Coronary artery (tissue), 2 donors: ENCODE measurements around the gene ASCC3.

Experiments
- DNase-seq: peaks from one replicate; pipeline ENCODE4 v3.0.0-alpha.2; 2017; ENCODE audit warnings: low spot score
- H3K27ac ChIP-seq, 2 donors: fragments of 200-600 bp; sonication (generic); one replicate each; pipeline ENCODE4 v1.5.1; 2016 to 2019
- H3K4me3 ChIP-seq: fragments of 200-600 bp; sonication (generic); 2 replicates; pipeline ENCODE4 v1.5.1; 2016; ENCODE audit warnings: mild to moderate bottlenecking, moderate library complexity
- CTCF ChIP-seq: fragments of 200-600 bp; sonication (generic); IDR thresholded peaks from one replicate; pipeline ENCODE4 v1.5.1; 2019; ENCODE audit warnings: antibody characterized with exemption

Gene ASCC3

DNA sequence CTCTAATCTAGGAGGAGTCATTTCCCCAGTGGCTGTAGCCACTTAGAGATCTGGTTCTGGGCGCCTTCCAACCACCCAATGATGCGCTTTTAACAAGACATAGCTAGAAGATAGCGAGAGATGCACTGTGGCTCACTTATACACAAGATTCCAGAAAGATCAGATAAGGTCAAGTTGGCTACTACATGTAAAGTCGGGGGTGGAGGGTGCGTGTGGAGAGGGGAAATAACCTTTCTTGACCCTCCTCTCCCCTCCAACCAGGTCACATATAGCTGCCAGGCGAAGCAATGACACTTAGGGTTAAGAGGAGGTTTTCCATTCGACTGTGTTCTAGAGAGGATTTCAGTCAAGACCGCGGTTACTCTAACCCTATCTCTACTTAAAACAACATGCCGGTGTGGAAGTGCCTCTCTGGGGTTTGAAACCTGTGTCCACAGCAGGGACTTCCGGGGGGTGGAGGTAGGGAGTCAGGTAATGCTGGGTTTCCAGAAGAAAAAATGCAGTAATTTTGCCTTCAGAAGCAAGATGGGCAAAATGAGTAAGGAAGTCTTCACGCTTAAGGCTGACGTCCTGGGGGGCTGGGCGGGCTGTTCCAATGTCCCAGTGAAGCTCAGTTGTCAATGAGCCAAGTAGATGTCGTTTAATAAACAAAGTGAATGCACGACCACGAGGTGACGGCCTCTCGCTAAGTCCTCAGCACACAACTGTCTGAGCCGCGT, 414.6 kb downstream of the ASCC3 start:
- Histone ChIP-seq H3K4me3 (no peak overlapping the region), H3K27ac (no peak overlapping the region)
- TF ChIP-seq CTCF: no peak
- DNase-seq: no peak

DNA sequence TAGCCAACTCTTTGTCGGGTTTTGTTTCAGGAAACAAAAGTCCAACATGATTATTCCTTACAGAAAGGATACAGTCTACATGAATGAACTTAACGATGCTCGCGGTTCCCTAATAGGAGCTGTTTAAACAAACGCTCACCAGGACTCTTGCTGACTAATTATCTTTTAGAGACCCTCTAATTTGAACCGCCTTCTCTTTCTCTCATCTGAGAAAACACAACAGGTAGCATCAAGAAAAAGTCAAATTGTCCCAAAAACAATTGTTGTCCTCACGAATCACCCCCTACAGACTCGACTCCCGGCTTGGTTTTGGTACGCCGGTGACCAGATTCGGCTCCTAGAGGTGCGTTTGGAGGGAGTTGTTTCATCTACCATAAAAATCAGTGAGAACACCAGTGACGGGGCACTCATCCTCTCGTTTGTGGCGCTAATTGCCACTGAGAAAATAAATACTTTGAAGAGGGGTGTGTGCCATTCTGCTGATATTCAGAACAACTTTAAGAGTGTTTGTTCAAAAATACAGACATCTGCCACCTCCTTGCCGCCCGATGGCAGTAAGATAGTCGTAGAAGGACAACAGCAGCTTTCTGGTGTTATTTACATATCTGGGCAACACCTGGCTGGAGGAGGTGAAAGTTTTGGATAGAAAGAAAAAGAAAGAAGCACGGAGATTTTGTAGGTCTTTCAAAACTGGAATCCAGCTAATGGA, 415.3 kb downstream of the ASCC3 start:
- peak overlapping the region; percentile 60 for H3K4me3 ChIP-seq
- H3K27ac ChIP-seq: no peak overlapping the region
- no peak for DNase-seq
- TF ChIP-seq CTCF: no peak

- H3K27ac ChIP-seq: no peak within 1 kb of the TSS
- no peak for DNase-seq
- H3K4me3 ChIP-seq: peak within 1 kb of the TSS; percentile 60
- no peak for TF ChIP-seq CTCF
These were observed 416.0 kb downstream of the ASCC3 start, which contains the start of gene SIM1 for GRCh38 chr6:100464903-100465700. TSS of gene SIM1 (minus strand) at chr6:100464921. CDS start at chr6:100463468, 1,453 bp downstream.

DNA sequence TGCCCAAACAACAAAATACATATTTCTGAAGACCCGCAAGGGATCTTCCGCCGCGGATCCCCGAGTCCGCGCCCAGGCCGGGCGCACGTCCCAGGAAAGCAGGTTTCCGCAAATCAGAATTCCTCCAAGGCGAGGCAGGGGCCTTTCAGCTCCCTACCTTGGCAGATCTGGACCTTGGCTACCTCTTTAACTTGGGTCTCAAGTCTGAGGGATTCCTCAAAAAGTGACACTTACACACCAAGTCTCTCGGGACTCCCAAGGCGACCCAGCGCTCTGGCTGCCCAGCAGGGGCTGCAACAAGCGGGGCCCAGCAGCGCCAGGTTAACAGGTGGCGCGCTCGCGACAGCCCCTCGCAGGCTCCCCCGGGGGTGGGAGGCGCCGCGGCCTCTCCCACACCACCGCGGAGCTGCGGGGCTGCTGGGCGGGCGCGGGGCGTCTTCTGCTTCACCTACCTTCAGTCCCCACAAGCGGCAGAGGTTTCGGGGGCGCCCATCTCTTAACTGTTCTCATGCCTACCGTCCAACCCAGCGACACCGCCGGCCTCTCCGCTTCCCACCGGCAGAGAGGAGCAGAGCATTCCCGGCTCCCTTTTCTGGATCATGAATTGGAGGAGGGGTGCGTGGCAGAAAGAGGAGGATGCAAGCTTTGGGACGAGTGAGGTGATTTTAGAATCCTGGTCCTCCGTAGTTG, 416.8 kb downstream of the ASCC3 start:
- no peak for DNase-seq
- Histone ChIP-seq H3K4me3 (peak overlapping the region; percentile 60), H3K27ac (no peak overlapping the region)
- TF ChIP-seq CTCF: no peak

DNA sequence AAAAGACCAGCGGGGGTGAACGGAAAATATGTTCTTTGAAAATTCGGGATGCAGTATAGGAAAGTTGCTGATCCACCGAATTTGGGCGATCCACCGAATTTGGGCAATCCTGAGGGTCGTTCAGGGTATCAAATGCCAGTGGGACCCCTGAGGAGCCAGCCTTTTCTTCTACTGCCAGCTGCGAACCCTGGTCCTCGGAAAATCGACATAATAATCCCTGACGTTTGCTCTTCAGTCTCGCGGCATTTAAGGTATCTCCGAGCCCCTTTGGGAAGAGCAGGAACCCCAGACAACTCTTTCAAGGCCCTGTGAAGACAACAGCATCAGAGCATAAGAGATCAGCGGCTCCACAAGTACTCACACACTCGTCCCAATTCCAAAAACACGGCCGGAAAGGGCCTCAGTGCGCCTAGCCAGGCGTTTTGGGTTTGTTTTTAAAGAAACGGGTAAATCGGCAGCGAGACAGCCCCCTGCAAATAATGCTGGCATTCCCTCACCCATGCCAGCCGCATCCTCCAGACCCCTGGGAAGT, 417.4 kb downstream of the ASCC3 start:
- DNase-seq: no peak
- H3K27ac ChIP-seq: no peak overlapping the region
- no peak for TF ChIP-seq CTCF
- H3K4me3 ChIP-seq: no peak overlapping the region
